GM19463 (cell line): ENCODE measurements around the gene FBXL7.

Experiments used
- ATAC-seq: cut with Tn5 transposase; IDR thresholded peaks from one replicate; pipeline ENCODE4 v1.9.1; 2021; ENCODE audit warnings: mild to moderate bottlenecking, moderate library complexity; ENCODE audit not compliant: unreplicated experiment

FBXL7 gene

DNA sequence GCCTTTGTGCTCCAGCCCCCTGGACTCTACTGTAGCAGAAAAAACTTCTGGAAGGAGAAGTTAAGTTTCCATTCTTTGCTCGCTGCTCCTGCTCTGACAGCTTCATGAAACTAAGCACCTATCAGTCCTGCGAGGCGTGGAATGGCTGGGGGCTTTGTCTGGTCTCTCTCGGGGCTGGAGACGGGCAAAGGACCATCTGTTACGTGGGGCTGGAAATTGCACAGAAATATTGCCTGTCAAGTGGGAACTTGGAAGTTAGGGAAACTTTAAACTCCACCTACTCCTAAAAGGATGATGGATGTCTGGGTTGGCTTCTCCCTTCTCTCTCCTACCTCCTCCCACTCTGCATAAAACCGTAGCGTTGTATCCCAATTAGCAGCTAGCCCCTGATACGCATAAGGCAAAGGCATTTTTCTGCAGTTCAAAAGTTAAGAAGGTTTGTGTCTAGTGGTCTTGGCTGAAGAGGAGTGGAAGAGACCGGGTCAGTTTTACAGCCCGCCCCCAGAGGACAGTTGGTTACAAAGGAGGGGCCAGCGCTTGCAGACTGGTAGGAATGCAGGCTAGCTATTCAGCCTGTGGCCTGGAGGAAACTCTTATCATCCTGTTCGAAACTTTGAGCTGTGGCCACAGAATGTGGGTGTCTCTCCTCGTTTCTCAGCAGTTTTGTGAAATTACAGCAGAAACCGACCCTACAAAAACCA lies 1.3 kb downstream of the FBXL7 start:
- no peak for ATAC-seq

DNA sequence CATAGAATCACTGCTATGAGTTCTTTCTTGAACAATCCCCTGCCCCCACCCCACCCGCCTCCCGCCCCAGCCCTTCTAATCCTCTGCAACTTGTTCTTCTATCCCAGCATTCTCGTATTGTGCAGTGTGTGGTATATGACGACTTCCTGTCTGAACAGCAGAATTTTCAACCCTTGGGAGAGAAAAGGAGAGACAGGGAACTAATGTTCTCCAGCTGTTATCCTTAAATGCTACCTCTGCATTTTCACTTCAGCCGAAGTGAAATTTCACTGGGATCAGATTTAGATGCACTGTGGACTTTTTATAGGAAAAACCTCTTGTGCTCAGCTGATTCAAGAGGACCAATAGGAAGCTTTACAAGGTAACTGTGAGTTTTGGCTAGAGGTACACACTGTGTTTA lies 2.2 kb downstream of the FBXL7 start:
- ATAC-seq, result no peak

DNA sequence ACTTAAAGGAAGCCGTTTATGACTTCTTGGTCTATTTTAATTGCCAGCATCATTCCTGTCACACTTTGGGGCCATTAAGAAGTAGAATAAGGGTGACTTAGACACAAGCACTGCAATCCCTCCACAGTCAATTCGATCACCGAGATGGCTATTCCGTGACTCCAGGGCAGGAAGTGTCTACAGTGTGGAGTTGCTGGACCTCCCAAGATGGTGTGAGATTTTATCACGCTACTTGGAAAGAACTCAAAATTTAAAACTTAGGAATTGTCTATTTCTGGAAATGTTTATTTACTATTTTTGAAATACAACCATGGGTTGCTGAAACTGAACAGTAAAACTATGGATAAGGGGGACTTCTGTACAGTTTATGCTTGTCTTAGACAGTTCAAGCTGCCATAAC lies 6.2 kb downstream of the FBXL7 start:
- ATAC-seq, result no peak

DNA sequence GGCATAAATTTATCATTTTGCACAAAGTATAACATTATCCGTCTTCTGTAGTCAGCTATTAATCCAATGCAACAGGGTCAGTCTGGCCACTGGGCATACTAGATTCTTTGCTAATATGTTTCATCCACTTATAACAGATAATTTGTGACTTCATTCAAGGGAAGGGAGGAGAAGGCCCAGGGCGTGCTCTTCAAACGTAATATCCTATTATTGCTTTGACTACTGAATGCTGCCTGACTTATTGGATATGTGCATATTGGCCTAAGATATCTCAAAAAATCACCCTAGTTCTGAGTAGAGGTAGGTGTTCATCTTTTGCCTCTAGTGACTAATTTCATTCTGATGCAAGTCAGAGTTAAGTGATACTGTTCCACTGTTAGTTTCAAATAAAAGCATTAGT lies 6.9 kb downstream of the FBXL7 start:
- no peak for ATAC-seq

DNA sequence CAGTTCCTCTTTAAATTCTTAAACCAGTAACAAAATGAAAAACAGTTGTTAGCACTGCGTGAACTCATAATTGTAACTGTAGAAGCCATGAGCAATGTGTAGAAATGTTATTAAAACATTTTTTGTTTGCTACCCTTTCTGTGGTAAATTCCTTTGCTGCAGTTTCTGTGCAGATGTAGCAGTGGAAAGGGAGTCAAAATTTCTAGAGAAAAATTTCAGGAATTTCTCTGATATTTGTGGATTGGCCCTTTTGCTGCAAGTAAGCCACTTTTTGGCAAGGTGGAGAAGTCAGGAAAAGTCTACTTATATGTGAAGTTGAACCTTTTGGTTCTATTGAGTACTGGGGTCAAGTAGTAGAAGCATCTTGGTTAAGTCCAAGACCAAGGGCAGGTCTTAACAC lies 10.1 kb downstream of the FBXL7 start:
- ATAC-seq, result no peak

DNA sequence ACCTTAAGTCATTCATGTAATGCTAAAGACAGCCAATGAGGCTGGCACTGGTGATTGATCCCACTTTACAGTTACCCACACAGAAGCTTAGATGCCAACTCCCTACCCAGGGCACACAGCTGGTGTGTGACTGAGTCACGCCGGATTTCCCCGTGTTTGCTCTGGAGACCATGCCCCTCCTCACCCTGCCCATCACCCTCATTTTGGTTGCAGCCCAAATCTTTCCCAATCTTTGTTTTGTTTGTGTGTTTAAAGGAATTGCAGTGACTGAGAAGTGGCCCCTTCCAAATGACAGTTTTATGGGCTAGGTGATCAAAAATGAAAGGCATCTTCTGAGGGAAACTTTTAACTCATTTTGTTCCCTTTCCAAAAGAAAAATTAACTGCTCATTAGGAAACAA lies 10.9 kb downstream of the FBXL7 start:
- no peak for ATAC-seq

DNA sequence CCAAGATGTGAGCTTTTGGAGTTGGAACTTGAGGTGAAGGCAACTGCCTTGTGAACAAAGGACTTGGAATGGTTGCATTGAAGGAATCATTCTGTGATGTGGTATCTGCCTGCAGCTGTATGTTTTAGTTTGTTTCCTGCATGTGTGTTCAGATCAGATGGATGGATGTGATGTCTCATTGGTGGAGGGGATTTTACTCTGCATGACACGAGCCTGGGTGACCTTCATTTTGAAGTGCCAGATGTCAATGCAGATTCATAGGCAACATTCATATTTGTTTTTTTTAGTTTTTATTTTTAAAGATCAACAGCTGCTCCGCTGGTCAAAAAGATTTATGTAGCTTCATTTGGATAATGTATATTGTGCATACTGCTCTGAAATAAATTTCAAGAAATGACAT lies 13.5 kb downstream of the FBXL7 start:
- ATAC-seq, result no peak

DNA sequence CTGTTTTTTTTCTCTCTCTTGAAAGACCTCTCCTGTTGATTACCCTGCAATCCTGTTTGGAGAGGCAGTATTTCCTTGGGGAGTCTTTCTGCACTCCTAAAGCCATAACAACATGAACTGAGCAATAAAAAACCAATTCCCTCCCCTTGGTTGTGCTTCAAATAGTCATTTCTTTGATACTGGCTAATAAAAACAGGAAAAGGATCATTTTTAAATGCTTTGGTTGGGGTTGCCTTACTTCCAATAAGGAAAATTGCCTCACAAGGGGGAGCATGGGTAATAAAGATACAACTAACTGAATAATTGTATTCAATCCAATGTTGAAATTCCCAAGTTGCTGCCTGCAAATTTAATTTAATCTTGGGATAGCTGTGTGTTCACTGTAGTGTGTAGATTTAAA lies 13.9 kb downstream of the FBXL7 start:
- ATAC-seq, result no peak

DNA sequence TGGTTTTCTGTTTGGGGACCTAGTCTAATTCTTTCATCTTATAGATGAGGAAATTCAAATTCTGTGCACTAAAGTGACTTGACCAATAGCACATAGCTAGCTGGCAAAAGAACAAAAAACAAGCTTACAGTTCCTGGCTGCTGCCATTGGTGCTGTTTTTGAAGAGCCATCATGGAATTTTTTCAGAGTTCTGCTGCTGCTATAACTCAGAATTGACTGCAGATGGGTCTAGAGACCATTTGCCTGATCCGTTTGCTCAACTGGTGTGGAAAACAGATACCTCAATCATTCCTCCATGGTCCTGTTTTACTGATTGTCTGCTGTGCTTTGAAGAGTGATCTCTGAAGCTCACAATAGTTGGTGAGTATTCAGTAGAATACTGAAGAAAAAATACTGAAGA lies 15.2 kb downstream of the FBXL7 start:
- no peak for ATAC-seq

DNA sequence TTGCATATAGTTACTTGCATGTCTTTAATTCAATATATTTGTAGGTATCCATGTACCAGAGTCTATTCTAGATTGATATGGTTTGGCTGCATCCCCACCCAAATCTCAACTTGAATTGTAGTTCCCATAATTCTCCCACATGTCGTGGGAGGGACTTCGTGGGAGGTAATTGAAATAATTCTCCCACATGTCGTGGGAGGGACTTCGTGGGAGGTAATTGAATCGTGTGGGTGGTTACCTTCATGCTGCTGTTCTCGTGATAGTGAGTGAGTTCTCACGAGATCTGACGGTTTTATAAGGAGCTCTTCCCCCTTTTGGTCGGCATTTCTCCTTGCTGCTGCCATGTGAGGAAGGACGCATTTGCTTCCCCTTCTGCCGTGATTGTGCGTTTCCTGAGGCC lies 16.5 kb downstream of the FBXL7 start:
- no peak for ATAC-seq

DNA sequence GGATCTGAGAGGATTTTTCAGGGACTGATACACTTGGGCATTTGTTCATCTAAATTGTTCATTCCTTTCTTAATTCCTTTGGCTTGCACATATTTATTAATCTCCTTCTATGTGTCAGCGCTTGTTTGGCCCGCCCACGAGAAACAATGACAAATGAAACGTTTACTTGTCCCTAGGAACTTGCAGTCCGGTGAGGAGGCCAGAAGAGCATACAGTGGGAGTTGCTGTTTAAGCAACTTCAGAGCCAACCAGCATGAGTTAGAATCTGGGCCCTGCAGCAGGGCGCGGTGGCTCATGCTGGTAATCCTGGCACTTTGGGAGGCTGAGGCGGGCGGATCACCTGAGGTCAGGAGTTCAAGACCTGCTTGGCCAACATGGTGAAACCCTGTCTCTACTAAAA lies 18.8 kb downstream of the FBXL7 start:
- no peak for ATAC-seq

DNA sequence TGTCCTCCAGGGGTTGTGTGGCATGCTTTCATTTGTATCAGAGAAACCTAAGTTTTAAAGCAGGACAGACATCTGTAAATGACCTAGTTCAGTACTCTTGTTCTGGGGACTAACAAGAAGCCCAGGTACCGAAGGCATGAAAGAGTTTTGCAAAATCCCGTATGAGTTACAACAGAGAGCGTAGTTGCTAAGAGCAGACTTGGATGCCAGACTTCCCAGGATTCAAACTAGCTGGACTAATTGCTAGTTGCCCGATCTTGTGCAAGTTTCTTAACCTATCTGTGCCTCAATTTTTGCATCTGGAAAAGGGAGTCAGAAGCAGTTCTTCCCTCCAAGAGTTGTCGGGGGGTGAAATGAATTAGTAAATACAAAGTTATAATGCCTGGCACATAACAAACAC lies 20.9 kb downstream of the FBXL7 start:
- no peak for ATAC-seq

DNA sequence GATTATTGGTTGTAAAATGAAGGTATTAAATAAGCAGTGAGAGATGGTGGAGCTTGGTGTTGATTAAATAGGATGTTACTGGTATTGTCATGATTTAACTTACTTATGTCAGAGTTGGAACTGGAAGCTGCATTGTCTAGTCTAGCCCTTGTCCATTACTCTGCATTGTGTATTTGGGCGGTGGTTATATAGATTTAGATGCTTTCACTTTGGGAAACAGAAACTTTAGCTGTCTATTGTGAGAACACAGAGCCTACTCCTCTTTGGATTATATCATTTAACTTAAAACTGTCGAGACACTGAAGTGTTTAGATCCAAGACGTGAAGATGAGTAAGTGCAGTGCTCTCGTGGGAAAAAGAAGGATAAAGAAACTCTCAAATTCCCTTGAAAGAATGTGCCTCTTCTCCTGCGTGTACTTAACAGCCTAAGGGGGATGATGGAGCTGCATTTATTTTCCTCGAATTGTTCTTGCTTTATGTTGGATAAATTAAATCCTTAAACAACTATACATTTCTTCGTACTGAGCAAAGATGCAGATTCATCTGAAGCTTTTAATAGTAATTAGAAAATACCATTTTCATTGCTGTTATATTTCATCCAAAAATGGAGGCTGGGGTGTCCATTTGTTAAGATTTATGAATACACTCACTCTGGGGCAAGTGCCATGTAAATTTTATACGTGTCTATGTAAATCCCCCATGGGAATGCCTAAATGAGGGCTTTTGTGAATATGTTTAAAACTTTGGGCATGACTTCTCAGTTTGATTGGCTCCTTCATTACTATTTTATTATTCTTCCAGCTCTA lies 21.6 kb downstream of the FBXL7 start:
- no peak for ATAC-seq

DNA sequence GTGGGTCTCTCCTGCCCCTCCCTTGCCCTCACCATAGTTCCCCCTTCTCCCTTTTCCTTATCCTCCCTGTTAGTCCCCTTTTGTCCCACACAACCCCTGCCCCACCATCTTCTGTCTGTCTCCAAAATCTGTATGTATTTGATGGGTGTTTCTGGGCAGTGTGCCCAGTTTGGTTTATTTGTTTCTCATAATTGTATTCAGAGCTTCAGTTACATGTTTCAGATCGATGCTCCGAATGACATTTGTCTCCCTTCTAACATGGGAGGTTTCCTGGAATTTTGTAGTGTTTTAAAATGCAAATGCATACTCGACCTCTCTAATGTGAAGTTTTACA lies 22.2 kb downstream of the FBXL7 start:
- no peak for ATAC-seq

DNA sequence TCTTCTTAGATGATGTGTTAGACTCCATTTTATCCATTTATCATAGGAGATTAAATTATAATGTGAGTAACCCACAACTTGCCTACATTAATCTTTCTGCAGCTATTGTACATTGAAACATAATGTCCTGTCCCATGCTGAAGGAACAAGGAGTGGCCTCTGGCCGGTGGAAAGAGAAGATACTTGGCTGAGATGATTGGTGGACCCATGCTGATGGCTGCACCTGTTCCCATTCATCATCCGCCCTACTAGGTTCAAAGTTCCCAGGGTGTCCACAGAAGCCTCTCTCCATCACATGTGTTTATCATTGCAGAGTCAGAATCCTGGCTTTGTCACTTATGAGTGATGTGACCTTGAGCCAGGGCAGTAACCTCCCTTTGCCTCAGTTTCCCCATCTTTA lies 24.7 kb downstream of the FBXL7 start:
- no peak for ATAC-seq

DNA sequence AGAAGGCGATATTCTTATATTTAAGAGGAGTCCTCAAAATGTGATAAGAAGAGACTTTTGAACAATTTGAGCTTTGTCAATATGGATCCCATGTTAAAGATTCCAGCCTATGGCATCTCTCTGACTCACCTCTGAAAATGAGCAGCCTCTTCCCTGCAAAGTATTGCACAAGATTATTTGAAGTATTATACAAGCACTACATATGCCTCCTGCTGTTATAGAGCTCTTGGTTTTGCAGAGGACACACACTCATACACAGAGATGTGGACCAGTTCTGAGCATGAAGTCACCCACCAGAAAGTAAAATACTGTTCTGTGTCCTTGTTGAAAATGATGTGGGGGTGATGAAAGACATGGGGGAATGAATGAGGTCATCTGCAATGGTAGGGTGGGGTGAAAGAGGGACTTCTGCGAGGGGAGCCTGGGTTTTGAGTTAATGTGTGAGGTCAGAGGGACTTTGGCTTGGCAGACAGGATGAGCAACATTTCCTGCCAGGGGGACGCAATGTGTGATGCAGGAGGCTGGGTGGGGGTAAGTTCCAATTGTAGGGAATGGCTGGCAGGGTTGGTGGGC lies 25.8 kb downstream of the FBXL7 start:
- ATAC-seq, result no peak

DNA sequence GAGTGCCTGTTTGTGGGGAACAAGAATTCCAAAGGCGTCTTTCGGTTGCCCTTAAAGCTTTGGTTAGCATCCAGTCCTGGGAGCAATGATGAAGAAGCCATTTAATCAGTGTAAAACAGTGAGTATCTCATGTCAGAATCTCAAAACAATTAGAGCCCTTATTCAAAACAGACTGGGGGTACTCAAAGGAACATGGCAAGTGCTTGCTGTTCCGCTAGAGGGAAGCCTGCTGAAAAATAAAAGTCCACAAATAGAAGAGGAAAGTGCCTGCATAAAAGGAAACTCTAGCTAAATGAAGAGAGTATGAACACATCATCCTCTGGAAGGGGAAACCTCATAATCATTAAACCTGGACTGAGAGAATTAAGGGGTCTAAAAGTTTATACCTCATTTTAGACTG lies 26.4 kb downstream of the FBXL7 start:
- ATAC-seq, result no peak

DNA sequence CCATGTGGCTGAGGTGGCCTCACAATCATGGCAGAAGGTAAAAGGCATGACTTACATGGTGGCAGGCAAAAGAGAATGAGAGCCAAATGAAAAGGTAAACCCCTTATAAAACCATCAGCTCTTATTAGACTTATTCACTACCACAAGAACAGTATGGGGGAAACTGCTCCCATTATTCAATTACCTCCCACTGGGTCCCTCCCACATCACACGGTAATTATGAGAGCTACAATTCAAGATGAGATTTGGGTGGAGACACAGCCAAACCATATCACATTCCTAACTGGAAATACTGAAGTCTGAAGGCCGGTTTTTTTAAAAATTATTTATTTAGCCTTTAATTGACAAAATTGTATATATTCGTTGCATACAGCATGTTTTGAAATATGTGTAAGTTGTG lies 28.5 kb downstream of the FBXL7 start:
- no peak for ATAC-seq

DNA sequence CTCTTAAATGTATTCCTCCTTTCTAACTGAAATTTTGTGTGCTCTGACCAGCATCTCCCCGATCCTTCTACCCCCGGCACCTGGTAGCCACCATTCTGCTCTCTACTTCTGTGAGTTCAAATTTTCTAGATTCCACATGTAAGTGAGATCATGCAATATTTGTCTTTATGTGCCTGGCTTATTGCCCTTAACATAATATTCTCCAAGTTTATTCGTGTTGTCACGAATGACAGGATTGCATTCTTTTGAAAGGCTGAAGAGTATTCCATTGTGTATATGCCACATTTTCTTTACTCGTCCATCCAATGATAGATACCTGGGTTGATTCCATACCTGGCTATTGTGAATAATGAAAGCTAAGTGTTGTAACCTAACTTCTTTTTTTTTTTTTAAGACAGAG lies 29.0 kb downstream of the FBXL7 start:
- ATAC-seq, result no peak

DNA sequence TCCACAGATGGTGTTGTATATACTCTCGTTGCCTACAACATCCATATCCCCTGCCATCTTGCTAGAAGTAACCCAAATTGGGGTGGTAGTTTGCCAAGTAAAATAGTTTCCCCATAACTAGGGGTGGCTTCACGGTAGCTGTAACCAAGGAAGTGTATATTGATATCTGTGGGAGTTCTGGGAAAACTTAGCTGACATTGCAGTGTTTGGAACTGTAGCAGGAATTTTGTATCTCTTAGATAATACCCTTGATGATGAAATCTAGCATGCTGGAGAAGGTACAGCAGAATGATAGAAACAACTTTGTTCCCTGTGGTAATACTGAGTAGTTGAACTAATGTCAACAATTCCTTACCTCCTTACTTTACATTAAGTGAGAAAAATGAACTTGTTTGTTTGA lies 29.8 kb downstream of the FBXL7 start:
- ATAC-seq, result no peak

DNA sequence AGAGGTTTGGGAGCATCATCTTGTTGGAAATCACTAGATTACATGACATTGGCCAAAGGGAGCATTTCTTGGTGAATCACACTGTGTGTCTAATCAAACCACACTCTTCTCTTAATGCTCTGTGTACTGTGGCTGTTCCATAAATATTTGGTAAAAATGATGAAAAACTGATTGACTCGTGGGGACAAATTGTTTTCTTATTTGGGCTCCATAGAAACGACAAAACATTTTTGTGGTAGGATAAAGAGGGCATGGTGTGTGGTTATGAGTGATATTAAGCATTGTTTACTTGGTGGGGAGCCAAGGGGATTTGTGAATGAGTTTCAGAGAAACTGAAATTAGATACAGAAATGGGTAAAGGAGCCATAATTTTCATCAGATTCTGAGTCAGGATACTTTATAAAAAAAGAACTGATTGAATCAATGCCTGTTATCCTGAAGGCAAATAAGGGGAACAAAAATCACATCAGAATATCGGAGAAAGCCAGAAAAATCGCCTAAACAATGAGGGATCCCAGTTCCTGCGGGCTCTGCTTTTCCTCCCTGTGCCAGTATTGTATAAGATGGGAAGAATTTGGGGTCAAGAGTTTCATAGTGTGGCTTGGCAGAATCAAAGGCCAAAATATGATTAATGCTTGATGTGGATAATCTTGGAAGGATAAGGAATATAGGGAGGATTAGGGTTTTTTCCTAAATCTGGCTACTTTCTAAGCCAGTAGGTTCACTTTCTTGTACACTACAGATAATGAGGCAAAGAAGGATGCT lies 33.3 kb downstream of the FBXL7 start:
- no peak for ATAC-seq

DNA sequence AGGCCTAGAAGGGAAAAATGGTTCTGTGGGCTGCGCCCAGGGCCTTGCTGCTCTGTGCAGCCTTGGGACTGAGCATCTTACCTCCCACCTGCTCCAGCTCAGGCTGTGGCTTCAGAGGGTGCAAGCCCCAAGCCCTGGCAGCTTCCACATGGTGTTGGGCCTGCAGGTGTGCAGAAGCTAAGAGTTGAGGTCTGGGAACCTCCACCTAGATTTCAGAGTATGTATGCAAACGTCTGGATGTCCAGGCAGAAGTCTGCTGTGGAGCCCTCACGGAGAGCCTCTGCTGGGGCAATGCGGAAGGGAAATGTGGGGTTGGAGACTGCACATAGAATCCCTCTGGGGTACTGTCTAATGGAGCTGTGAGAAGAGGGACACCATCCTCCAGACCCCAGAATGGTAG lies 36.0 kb downstream of the FBXL7 start:
- no peak for ATAC-seq
